Tibial nerve (tissue), 3 donors: Measurements from ENCODE around the gene PDE1C.

ENCODE experiments used
- POLR2A ChIP-seq, 2 donors: fragments of 450-650 bp; IDR thresholded peaks; one replicate each; pipeline ENCODE4 v1.6.1; 2017; ENCODE audit warnings: antibody characterized with exemption in 2 of 2, mild to moderate bottlenecking in 2 of 2, moderate library complexity in 2 of 2
- TF ChIP-seq, protein P1 (sequence below), 5 experiments: fragments of 200-600 bp in 3 of 5; fragments of 450-650 bp in 2 of 5; sonication (generic) in 3 of 5; IDR thresholded peaks; one replicate each; pipeline ENCODE4 v1.5.1; 2016 to 2019; ENCODE audit warnings: antibody characterized with exemption in 5 of 5, mild to moderate bottlenecking in 3 of 5, moderate library complexity in 2 of 5

DNA sequence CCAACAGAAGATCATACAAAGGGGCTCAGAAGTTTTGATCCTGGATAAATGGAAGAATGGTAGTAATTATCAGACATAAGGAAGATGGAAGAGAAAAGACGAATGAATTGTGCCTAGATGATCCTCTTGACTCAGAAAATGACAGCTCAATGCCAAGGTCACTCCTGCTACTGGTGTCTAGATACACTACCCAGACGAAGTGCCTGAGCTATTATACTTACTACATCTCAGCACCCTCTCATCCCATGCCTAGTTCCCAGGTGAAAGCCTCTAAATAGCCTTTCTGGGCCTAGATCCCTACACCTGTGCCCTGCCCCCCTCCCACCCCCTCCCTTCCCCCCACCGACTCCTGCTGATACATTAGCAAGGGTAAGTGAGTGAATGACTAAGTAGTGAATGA is 25.5 kb downstream of the PDE1C start:
- TF ChIP-seq, protein P1, sequence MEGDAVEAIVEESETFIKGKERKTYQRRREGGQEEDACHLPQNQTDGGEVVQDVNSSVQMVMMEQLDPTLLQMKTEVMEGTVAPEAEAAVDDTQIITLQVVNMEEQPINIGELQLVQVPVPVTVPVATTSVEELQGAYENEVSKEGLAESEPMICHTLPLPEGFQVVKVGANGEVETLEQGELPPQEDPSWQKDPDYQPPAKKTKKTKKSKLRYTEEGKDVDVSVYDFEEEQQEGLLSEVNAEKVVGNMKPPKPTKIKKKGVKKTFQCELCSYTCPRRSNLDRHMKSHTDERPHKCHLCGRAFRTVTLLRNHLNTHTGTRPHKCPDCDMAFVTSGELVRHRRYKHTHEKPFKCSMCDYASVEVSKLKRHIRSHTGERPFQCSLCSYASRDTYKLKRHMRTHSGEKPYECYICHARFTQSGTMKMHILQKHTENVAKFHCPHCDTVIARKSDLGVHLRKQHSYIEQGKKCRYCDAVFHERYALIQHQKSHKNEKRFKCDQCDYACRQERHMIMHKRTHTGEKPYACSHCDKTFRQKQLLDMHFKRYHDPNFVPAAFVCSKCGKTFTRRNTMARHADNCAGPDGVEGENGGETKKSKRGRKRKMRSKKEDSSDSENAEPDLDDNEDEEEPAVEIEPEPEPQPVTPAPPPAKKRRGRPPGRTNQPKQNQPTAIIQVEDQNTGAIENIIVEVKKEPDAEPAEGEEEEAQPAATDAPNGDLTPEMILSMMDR (IDR thresholded peaks at IDR 0.05): no peak
- TF ChIP-seq POLR2A (IDR thresholded peaks at IDR 0.05): no peak
